ENCODE measurements around the gene TMEM161B. TPM values are rescaled to one million over a fixed set of nuclear protein-coding genes. Genes with fewer than 3 reads are reported as not detected.
"Not testable (repeated sequence)": the region's sequence is repeated elsewhere in the genome, so short reads cannot be mapped to it uniquely, and the experiment has no call there.

TMEM161B gene
- total RNA-seq, 1 donor from 2014 or later = 10.6 TPM

DNA sequence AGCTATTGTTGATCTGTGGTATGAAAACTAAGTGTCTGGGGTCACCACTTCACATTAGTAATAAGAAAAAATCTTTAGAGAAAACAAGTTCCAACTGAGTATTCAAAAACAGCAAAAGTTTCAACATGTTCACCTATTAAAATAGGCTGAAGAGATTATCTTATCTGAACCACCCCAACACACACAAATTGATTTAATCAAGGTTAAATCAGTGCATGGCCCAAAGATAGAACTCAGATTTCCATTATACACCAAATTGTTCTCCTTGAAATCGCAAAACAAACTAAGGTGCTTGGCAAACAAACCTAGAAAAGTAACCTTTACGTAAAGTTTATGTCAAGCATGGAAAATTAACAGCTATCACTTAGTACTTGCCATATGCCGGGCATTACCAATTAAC, 61.1 kb downstream of the TMEM161B start:
- TF ChIP-seq, protein P1, sequence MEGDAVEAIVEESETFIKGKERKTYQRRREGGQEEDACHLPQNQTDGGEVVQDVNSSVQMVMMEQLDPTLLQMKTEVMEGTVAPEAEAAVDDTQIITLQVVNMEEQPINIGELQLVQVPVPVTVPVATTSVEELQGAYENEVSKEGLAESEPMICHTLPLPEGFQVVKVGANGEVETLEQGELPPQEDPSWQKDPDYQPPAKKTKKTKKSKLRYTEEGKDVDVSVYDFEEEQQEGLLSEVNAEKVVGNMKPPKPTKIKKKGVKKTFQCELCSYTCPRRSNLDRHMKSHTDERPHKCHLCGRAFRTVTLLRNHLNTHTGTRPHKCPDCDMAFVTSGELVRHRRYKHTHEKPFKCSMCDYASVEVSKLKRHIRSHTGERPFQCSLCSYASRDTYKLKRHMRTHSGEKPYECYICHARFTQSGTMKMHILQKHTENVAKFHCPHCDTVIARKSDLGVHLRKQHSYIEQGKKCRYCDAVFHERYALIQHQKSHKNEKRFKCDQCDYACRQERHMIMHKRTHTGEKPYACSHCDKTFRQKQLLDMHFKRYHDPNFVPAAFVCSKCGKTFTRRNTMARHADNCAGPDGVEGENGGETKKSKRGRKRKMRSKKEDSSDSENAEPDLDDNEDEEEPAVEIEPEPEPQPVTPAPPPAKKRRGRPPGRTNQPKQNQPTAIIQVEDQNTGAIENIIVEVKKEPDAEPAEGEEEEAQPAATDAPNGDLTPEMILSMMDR (IDR thresholded peaks at IDR 0.05; ENCODE audit: unreplicated experiment) = no peak
- Mint-ChIP-seq H3K36me3 (ENCODE audit: low read depth, unreplicated experiment) (no peaks in the 10 kb centered on the region), H3K27ac (ENCODE audit: unreplicated experiment) (no peak overlapping the region)

DNA sequence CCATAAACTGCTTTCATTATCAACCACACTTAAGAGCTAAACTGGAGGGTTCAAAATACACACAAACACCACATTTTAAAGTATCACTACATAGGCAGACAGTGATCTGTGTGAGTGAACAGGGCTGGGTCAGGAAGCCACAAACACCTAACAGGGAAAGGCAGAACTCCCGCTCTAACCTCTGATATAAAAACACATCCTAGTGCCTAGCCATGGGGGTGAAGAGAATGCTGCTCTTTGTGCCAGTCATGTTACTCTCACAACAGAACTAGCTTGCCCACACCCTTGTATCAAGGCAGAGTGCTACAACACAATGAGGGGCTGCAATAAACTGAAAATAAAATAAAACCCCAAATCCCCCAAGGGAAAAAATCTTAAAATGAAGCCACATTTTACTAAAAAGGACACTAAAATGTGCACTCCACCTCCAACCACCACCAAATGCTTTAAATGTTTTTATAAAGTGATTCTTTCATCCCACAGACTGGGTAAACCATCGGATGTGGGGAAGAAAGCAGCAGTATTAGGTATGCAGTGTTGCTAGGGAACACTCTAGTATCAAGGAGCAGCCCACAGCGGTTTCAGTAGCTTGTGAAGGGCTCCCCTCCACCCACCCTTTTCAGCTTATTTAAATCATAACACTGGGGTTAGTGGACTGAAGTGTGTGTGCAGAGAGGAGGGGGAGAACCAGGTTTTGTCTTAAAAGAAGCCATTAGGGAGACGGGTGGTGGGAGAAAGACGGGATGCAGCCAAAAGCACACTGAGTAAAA, 64.5 kb downstream of the TMEM161B start:
- no peak for DNase-seq (ENCODE audit: low spot score)

More for the DNA sequence above, 61.1 kb downstream of the TMEM161B start:
- H3K9me3 Mint-ChIP-seq (ENCODE audit: unreplicated experiment) = no peaks in the 10 kb centered on the region
- no peaks in the 10 kb centered on the region for H3K27me3 Mint-ChIP-seq (ENCODE audit: unreplicated experiment)
- DNase-seq (ENCODE audit: low spot score) = no peak
- no peak overlapping the region for H3K4me3 Mint-ChIP-seq (ENCODE audit: unreplicated experiment)
- H3K4me1 Mint-ChIP-seq (ENCODE audit: unreplicated experiment) = no peaks in the 10 kb centered on the region

DNA sequence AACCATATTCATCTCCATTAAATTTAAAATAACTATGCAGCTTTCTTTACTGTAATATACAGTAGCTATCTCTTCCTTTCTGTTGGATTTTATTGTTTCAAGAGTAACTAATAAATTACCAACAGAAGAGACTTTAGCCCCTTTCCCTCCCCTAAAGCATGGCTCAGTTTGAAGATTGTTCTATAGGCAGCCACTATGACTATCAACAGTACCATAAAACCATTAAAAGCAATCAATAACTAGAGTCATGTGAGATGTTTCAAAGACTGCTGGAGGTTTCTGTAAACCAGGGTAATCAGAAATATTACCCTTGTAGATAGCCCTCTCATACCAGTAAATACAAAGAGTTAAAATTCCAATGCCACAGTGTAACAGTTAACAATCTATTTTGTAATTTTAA, 73.0 kb downstream of the TMEM161B start:
- H3K27me3 Mint-ChIP-seq (ENCODE audit: unreplicated experiment) = no peaks in the 10 kb centered on the region
- no peak overlapping the region for H3K4me3 Mint-ChIP-seq (ENCODE audit: unreplicated experiment)
- DNase-seq (ENCODE audit: low spot score) = no peak
- no peaks in the 10 kb centered on the region for H3K9me3 Mint-ChIP-seq (ENCODE audit: unreplicated experiment)
- no peaks in the 10 kb centered on the region for H3K4me1 Mint-ChIP-seq (ENCODE audit: unreplicated experiment)
- H3K36me3 Mint-ChIP-seq (ENCODE audit: low read depth, unreplicated experiment) = peaks cover 5% of the 10 kb centered on the region
- no peak overlapping the region for H3K27ac Mint-ChIP-seq (ENCODE audit: unreplicated experiment)
- TF ChIP-seq, protein P1 (IDR thresholded peaks at IDR 0.05; ENCODE audit: unreplicated experiment) = no peak

More for the DNA sequence above, 64.5 kb downstream of the TMEM161B start:
- Mint-ChIP-seq H3K4me1 (ENCODE audit: unreplicated experiment) (no peaks in the 10 kb centered on the region), H3K9me3 (ENCODE audit: unreplicated experiment) (no peaks in the 10 kb centered on the region), H3K27ac (ENCODE audit: unreplicated experiment) (no peak overlapping the region), H3K4me3 (ENCODE audit: unreplicated experiment) (no peak overlapping the region), H3K36me3 (ENCODE audit: low read depth, unreplicated experiment) (no peaks in the 10 kb centered on the region), H3K27me3 (ENCODE audit: unreplicated experiment) (no peaks in the 10 kb centered on the region)
- TF ChIP-seq, protein P1 (IDR thresholded peaks at IDR 0.05; ENCODE audit: unreplicated experiment) = no peak

DNA sequence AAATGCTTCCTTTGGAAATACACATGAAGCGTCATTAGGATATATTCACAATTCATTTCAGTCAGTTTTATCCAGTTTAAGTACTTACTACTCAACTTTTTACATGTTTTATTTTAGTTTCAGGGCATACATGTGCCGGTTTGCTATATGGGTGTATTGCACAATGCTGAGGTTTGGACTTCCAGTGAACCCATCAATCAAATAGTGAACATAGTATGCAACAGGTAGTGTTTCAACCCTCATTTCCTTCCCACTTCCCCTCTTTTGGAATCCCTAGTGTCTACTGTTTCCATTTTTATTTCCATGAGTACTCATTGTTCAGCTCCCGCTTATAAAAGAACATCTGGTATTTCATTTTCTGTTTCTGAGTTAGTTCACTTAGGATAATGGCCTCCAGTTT, 74.7 kb downstream of the TMEM161B start:
- Mint-ChIP-seq H3K36me3 (ENCODE audit: low read depth, unreplicated experiment) (peaks cover 20% of the 10 kb centered on the region), H3K27ac (ENCODE audit: unreplicated experiment) (no peak overlapping the region), H3K27me3 (ENCODE audit: unreplicated experiment) (no peaks in the 10 kb centered on the region), H3K4me1 (ENCODE audit: unreplicated experiment) (no peaks in the 10 kb centered on the region), H3K9me3 (ENCODE audit: unreplicated experiment) (peaks cover under 1% of the 10 kb centered on the region), H3K4me3 (ENCODE audit: unreplicated experiment) (no peak overlapping the region)
- DNase-seq (ENCODE audit: low spot score) = no peak
- TF ChIP-seq, protein P1 (IDR thresholded peaks at IDR 0.05; ENCODE audit: unreplicated experiment) = no peak

DNA sequence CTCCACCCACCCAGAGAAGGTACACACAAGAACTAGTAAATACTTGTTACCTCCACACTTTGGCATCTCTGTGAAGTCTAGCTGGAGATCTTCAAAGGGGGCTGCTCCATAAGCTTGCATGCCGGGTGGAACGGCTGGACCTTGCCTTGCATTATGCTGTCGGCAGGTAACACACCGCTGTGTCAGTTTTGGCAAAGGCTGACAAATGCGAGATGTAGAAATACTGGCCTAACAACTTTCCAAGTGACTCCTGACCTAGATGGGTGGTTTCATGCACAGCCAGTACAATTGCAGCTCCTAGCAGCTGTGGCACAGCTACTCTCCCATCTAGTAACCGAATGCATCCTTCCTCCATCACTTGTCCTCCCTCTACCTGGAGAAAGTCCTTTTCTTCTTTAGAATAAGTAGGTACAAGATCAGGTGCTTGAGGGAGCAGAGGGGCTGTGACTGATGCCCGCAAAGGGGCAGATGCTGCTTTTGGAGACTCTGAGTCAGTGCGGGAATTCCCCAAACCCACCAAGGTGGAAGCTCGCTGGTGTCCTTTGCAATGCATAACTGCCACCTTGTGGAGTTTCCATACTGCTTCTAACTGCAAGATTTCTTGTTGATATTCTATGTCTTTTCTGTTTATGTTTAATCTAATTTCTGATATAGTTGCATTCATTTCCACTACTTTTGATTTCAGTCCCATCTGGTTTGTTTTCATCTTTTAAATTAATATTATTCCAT, 78.4 kb downstream of the TMEM161B start:
- H3K4me1 Mint-ChIP-seq (ENCODE audit: unreplicated experiment) = no peaks in the 10 kb centered on the region
- TF ChIP-seq, protein P1 (IDR thresholded peaks at IDR 0.05; ENCODE audit: unreplicated experiment) = no peak
- peaks cover 8% of the 10 kb centered on the region for H3K9me3 Mint-ChIP-seq (ENCODE audit: unreplicated experiment)
- H3K36me3 Mint-ChIP-seq (ENCODE audit: low read depth, unreplicated experiment) = peaks cover 33% of the 10 kb centered on the region
- no peak overlapping the region for H3K27ac Mint-ChIP-seq (ENCODE audit: unreplicated experiment)
- peaks cover 2% of the 10 kb centered on the region for H3K27me3 Mint-ChIP-seq (ENCODE audit: unreplicated experiment)
- peak overlapping the region; percentile 13 for H3K4me3 Mint-ChIP-seq (ENCODE audit: unreplicated experiment)
- no peak for DNase-seq (ENCODE audit: low spot score)

DNA sequence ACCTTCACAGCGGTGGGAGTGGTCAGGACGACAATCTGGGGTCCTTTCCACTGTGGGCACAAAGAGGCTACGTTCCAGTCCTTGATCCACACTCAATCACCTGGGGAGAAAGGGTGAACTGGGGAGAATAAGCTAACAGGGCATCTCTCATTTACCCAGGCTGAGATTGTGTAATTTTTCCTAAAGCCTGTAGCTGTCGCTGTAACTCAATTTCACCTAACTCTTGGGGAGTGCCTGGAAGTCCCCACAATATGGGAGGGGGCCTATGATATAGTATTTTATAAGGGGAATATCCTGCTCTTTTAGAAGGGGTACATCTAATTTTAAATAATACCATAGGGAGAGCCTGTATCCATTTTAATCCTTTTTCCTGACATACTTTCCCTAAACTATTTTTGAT, 79.2 kb downstream of the TMEM161B start:
- not testable (repeated sequence) for H3K27ac Mint-ChIP-seq (ENCODE audit: unreplicated experiment); DNase-seq (ENCODE audit: low spot score); H3K4me1 Mint-ChIP-seq (ENCODE audit: unreplicated experiment); H3K9me3 Mint-ChIP-seq (ENCODE audit: unreplicated experiment); H3K27me3 Mint-ChIP-seq (ENCODE audit: unreplicated experiment)
- Mint-ChIP-seq H3K4me3 (ENCODE audit: unreplicated experiment) (peak overlapping the region; percentile 13), H3K36me3 (ENCODE audit: low read depth, unreplicated experiment) (peaks cover 33% of the 10 kb centered on the region)
